Common myeloid progenitor, CD34-positive (primary cell): Measurements from ENCODE around the gene TMEM63B.
"Not testable (repeated sequence)": the region's sequence is repeated elsewhere in the genome, so short reads cannot be mapped to it uniquely, and the experiment has no call there.

Experiments used
- CTCF ChIA-PET: fragments of 350-600 bp; sonication (Branson Sonifier 250); formaldehyde crosslinking; loops from one replicate; lab custom pipeline; 2021; ENCODE audit warnings: antibody characterized with exemption; lab: Charles Lee
- POLR2A ChIA-PET: fragments of 350-600 bp; sonication (Branson Sonifier 250); formaldehyde crosslinking; loops from one replicate; lab custom pipeline; 2021; ENCODE audit warnings: antibody characterized with exemption; lab: Charles Lee
- DNase-seq, 3 donors: peaks; one replicate each; pipeline versions ENCODE4 v3.0.0 to v3.0.0-alpha.2; 2013
- H3K27ac ChIP-seq, 2 experiments: 1 replicate in 1 of 2; 2 replicates in 1 of 2; pipeline ENCODE4 v1.7.0; 2013; ENCODE audit warnings: inconsistent platforms in 2 of 2, low read length in 2 of 2, mild to moderate bottlenecking in 2 of 2, low read depth in 1 of 2, moderate library complexity in 1 of 2; ENCODE audit not compliant: severe bottlenecking in 2 of 2, insufficient read depth in 1 of 2, poor library complexity in 1 of 2
- H3K27me3 ChIP-seq, 5 experiments: replicated peaks in 2 of 5; 1 replicate in 3 of 5; 2 replicates in 2 of 5; pipeline versions ENCODE4 v1.6.1 to v1.7.0; 2013; ENCODE audit warnings: low read length in 4 of 5, mild to moderate bottlenecking in 2 of 5, moderate library complexity in 2 of 5, inconsistent platforms in 1 of 5; ENCODE audit not compliant: insufficient read depth in 5 of 5, control insufficient read depth in 4 of 5
- H3K36me3 ChIP-seq, 4 experiments: 1 replicate in 2 of 4; 2 replicates in 2 of 4; pipeline versions ENCODE4 v1.6.1 to v1.7.0; 2013; ENCODE audit warnings: low read length in 3 of 4, control low read depth in 1 of 4, mild to moderate bottlenecking in 1 of 4; ENCODE audit not compliant: control insufficient read depth in 4 of 4, insufficient read depth in 4 of 4
- H3K4me1 ChIP-seq, 4 experiments: 1 replicate in 3 of 4; 2 replicates in 1 of 4; pipeline versions ENCODE4 v1.6.1 to v1.7.1; 2013; ENCODE audit warnings: low read length in 3 of 4, mild to moderate bottlenecking in 3 of 4, control low read depth in 1 of 4, inconsistent platforms in 1 of 4, moderate library complexity in 1 of 4; ENCODE audit not compliant: control insufficient read depth in 4 of 4, insufficient read depth in 4 of 4; ENCODE audit errors: control extremely low read depth in 1 of 4
- H3K4me3 ChIP-seq, 7 experiments: 1 replicate in 4 of 7; 2 replicates in 3 of 7; pipeline versions ENCODE4 v1.5.1 to v1.7.0; 2013; ENCODE audit warnings: mild to moderate bottlenecking in 7 of 7, low read length in 6 of 7, moderate library complexity in 6 of 7, inconsistent platforms in 2 of 7, low read depth in 2 of 7, control low read depth in 1 of 7; ENCODE audit not compliant: insufficient read depth in 4 of 7, control insufficient read depth in 1 of 7; ENCODE audit errors: extremely low read depth in 1 of 7
- H3K9me3 ChIP-seq, 5 experiments: 1 replicate in 4 of 5; 2 replicates in 1 of 5; pipeline versions ENCODE4 v1.6.1 to v1.7.1; 2013; ENCODE audit warnings: low read length in 4 of 5, mild to moderate bottlenecking in 2 of 5, inconsistent platforms in 1 of 5, low read depth in 1 of 5, moderate library complexity in 1 of 5; ENCODE audit not compliant: control insufficient read depth in 4 of 5, insufficient read depth in 2 of 5; ENCODE audit errors: control extremely low read depth in 1 of 5
- WGBS: methylation state at CpG from one replicate; pipeline ENCODE4 v1.1.5; 2013; ENCODE audit not compliant: insufficient coverage; 5-methylcytosine and 5-hydroxymethylcytosine counted together

TMEM63B gene

DNA sequence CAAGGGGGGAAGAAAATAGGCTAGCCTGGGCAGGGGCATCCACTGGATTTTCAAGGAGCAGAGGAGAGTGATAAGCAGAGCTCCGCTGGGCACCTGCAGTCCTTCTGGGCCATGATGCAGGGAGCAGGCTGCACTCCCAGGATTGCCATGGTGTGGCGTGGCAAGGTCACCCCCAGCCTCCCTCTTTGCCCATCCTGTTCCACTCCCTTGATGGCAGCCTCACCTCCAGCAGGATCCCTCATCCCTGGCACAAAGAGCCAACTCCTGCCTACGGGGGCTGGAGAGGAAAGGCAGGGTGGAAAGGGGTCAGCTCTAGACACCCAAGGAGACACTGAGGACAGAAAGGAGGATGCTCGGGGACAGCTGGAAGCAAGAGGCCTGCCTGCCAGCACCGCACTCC lies 67.0 kb downstream of the TMEM63B start:
- no peaks in the 10 kb centered on the region for H3K27me3 ChIP-seq
- H3K4me3 ChIP-seq: no peak overlapping the region
- CTCF ChIA-PET: interaction anchor here (1.0 to 1.8 kb wide), 3 partner anchors 13 to 22 kb away, joined by 3 to 4 read pairs (median 3); no protein-coding TSS in a partner anchor
- no peaks in the 10 kb centered on the region for H3K36me3 ChIP-seq
- H3K27ac ChIP-seq: no peak overlapping the region
- no peaks in the 10 kb centered on the region for H3K9me3 ChIP-seq
- no peak for DNase-seq
- peaks cover 0 to 7% (median 6%) of the 10 kb centered on the region in 4 experiments for H3K4me1 ChIP-seq
- 92% methylated on average over 3 of the region's 5 CpGs for WGBS
- POLR2A ChIA-PET: no interaction called here

DNA sequence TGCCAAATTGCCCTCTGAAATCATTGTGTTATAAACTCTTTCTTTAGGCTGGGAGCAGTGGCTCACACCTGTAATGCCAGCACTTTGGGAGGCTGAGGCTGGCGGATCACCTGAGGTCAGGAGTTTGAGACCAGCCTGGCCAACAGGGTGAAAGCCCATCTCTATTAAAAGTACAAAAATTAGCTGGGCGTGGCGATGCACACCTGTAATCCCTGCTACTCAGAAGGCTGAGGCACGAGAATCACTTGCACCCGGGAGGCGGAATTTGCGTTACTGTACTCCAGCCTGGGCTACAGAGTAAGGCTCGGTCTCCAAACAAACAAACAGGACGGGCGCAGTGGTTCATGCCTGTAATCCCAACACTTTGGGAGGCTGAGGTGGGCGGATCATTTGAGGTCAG lies 69.0 kb downstream of the TMEM63B start:
- H3K36me3 ChIP-seq, POLR2A ChIA-PET, H3K27me3 ChIP-seq, H3K4me3 ChIP-seq, H3K9me3 ChIP-seq, H3K27ac ChIP-seq, DNase-seq: not testable (repeated sequence)
- CTCF ChIA-PET: interaction anchor here (1.3 to 1.8 kb wide), 2 partner anchors 18 to 38 kb away, joined by 3 to 4 read pairs; no protein-coding TSS in a partner anchor
- 96% methylated on average over 11 of the region's 11 CpGs for WGBS
- H3K4me1 ChIP-seq: peaks cover 0 to 18% (median 16%) of the 10 kb centered on the region in 4 experiments

DNA sequence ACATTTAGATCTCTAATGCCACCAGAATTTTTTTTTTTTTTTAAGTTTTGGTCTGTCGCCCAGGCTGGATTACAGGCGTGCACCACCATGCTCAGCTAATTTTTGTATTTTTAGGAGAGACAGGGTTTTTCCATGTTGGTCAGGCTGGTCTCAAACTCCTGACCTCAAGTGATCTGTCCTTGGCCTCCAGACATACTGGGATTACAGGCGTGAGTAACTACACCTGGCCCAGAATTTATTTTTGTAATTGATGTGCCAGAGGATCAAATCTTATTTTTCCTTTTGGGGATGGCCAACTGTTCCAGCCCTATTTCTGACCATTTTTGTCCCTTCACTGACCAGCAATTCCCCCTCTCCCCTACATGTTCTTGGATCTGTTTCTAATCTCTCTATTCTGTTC lies 71.3 kb downstream of the TMEM63B start:
- Histone ChIP-seq H3K9me3 (no peaks in the 10 kb centered on the region), H3K4me3 (no peak overlapping the region), H3K36me3 (no peaks in the 10 kb centered on the region), H3K4me1 (peaks cover 0 to 16% (median 11%) of the 10 kb centered on the region in 4 experiments), H3K27ac (no peak overlapping the region), H3K27me3 (no peaks in the 10 kb centered on the region)
- CTCF ChIA-PET: no interaction called here
- WGBS: 100% methylated on average over 3 of the region's 3 CpGs
- no peak for DNase-seq
- POLR2A ChIA-PET: no interaction called here

DNA sequence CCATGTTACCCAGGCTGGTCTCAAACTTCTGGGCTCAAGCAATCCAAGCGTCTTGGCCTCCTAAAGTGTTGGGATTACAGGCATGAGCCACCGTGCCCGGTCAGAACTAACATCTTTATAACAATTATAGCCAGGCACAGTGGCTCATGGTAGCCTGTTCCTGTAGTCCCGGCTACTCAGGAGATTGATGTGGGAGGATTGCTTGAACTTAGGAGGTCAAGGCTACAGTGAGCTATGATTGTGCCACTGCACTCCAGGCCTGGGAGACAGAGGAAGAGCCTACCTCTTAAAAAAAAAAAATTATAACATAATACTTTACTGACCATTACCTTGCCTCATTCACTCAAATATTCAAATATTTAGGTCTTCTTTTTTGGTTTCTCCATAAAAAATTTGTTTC lies 72.5 kb downstream of the TMEM63B start:
- H3K4me1 ChIP-seq: peaks cover 0 to 22% (median 11%) of the 10 kb centered on the region in 4 experiments
- ChIA-PET CTCF (interaction anchor here (0.6 to 1.7 kb wide), 5 partner anchors 10 to 83 kb away, joined by 3 to 4 read pairs (median 3); no protein-coding TSS in a partner anchor), POLR2A (interaction anchor here (0.6 kb wide), 1 partner anchor 48 kb away, joined by 3 read pairs; no protein-coding TSS in a partner anchor)
- H3K36me3 ChIP-seq: no peaks in the 10 kb centered on the region
- no peak overlapping the region for H3K27ac ChIP-seq
- DNase-seq: no peak
- H3K9me3 ChIP-seq: no peaks in the 10 kb centered on the region
- H3K4me3 ChIP-seq: no peak overlapping the region
- no peaks in the 10 kb centered on the region for H3K27me3 ChIP-seq
- 100% methylated on average over 1 of the region's 4 CpGs for WGBS

DNA sequence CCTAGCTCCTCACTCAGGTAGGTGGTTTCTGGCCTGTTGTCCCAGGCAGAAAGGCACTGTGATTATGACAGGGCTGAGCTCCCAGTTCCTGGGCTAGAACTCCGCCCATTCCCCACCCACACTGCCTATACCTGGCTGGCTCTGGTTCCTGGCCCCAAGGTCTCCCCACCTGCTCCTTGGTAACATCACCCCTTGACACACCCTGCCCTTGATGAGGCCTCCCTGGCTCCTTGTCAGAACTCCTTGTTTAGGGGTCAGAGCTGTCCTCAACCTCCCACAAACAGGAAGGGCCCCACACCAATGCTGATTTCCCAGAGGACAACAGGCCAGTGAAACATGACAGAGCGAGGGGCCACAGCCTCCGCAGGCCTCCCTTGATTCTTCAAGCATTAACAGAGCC lies 73.8 kb downstream of the TMEM63B start:
- WGBS: 100% methylated on average over 2 of the region's 3 CpGs
- Histone ChIP-seq H3K4me3 (no peak overlapping the region), H3K9me3 (no peaks in the 10 kb centered on the region), H3K4me1 (peaks cover 0 to 22% (median 11%) of the 10 kb centered on the region in 4 experiments), H3K36me3 (no peaks in the 10 kb centered on the region), H3K27ac (no peak overlapping the region), H3K27me3 (no peaks in the 10 kb centered on the region)
- no peak for DNase-seq
- CTCF ChIA-PET: interaction anchor here (1.1 to 3.2 kb wide), 7 partner anchors 9 to 81 kb away, joined by 3 to 12 read pairs (median 4); partner anchors contain the start of gene MYMX
- POLR2A ChIA-PET: no interaction called here

DNA sequence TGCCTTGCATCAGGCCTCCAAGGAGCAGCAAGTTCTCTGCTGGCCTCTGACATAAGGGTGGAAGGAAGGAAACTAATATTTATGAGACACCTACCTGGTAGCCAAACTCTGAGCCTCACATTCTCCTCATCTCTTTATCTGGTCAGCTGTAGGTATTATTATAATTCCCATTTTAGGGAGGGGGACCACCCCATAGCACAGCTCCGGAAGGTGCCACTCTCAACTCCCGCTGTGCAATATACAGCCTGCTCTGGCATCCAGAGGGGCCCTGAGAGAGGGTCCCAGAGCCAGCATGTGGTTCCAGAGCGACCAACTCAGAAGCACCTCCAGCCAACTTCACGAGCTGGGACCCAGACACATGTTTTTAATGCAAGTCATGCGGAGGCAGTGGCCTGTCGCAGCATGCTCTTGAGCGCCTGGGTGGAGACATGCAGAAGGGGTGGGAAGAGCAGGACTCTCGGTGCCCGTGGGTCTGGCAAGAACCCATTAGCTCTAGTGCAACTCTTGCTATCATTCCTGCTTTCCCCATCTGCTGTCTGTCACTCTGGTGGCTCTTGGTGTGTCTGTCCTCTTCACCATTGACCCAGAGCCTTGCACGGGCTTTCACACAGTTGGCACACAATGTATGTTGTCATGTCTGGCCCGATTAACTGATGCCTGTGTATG lies 74.4 kb downstream of the TMEM63B start:
- ChIA-PET CTCF (interaction anchor here (0.7 to 3.2 kb wide), 6 partner anchors 8 to 23 kb away, joined by 3 to 12 read pairs (median 4); no protein-coding TSS in a partner anchor), POLR2A (no interaction called here)
- DNase-seq: no peak
- Histone ChIP-seq H3K4me3 (no peak overlapping the region), H3K36me3 (no peaks in the 10 kb centered on the region), H3K27me3 (no peaks in the 10 kb centered on the region), H3K4me1 (peaks cover 0 to 22% (median 11%) of the 10 kb centered on the region in 4 experiments), H3K27ac (no peak overlapping the region), H3K9me3 (no peaks in the 10 kb centered on the region)
- WGBS: 94% methylated on average over 7 of the region's 11 CpGs

DNA sequence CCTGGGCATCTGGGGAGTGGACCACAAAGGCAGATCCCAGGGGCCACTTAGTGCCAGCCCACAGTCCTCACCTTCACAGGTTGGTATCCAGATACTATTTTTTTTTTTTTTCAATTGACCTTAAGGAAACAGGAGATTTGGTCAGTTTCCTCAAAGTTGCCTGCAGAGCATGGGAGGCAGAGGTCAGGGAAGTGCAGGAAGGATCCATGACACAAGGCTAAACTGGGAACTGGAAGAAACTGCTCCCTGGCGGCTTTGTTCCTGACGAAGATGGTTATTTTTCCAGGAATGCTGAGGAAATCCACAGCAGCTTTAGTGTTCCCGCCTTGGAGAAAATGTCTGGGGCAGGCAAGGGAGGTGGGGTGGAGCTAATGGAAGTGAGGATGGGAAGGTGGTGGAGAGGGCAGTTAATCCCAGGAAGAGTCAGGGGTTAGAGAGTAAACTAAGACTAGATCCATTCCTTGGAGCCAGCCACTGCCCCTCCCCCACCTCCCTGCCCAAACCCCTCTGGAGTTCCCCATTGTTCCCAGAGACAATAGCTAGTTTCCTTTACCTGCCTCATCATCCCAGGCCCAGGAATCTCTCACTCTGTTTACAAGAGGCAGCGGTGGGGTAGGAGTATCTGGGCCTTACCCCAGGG lies 75.1 kb downstream of the TMEM63B start:
- no CpG with 5 or more reads among the region's 4 CpGs for WGBS
- Histone ChIP-seq H3K4me3 (no peak overlapping the region), H3K9me3 (no peaks in the 10 kb centered on the region), H3K27ac (no peak overlapping the region), H3K27me3 (no peaks in the 10 kb centered on the region), H3K36me3 (no peaks in the 10 kb centered on the region), H3K4me1 (peaks cover 0 to 22% (median 11%) of the 10 kb centered on the region in 4 experiments)
- DNase-seq: no peak
- ChIA-PET CTCF (interaction anchor here (1.2 to 3.2 kb wide), 2 partner anchors 8 to 11 kb away, joined by 3 to 12 read pairs; no protein-coding TSS in a partner anchor), POLR2A (no interaction called here)
